Measurements from ENCODE around the gene HIPK4. TPM values are rescaled to one million over a fixed set of nuclear protein-coding genes. Genes with fewer than 3 reads are reported as not detected.

Gene HIPK4
- total and polyA plus RNA-seq, 9 of the 15 experiments (the other 6 are each of a cell fraction or from before 2014, with no cell fraction given) = 0.06 to 0.09 TPM; not detected in 7

DNA sequence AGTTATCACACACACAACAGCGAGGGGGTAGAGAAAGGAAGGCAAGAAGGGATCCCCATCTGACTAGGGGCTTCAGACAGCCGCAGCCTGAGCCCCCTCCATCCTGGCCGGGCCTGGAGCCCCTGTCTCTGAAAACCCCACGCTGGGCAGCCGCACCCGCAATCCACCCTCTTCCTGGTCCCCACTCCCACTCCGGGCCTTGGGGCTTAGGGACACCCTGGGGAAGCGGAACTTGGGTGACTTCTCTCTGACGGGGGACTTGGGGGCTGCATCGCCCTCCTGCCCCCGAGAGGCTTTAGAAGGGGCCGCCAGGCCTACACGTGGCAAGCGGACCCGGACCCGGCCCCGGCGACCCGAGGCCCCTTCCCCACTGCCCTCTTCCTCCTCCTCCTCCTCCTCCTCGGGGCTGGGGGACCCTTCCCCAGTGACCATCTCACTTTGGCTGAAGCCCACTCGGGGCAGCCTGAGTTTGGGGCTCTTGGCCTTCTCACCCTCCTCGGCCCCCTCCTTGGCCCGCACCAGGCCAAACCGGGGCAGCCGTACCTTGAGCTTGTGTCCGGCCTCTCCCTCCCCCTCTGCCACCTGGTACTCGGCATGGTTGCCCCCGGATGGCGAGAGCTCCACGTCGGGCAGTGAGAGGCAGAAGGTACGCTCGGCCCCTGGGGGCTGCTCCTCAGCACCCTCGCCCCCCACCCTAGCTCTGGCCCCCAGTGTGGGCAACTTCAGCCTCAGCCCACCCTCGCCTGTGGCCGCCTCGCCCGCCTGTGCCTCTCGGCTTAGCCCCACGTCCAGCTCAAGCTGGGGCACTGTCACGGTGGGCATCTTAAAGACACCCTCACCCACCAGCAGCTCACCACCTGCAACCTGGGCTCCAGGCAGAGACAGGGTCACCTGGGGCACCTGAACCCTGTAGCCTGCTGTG, 4.2 kb upstream of the HIPK4 start:
- 58% methylated on average over 23 of the region's 41 CpGs for WGBS (ENCODE audit: insufficient coverage, low coverage, missing lambda C conversion rate)
- no peak for DNase-seq (ENCODE audit: extremely low read depth in 1 of 4, low spot score in 3 of 4)
- no peak overlapping the region for H3K27ac ChIP-seq (ENCODE audit: extremely low read depth, low read depth, low read length)
- H2AFZ ChIP-seq (ENCODE audit: low read depth, low read length) = no peak overlapping the region
- ATAC-seq = no peak
- H3K9me1 ChIP-seq (ENCODE audit: control insufficient read depth, insufficient read depth, low read length) = no peaks in the 10 kb centered on the region
- ChIA-PET POLR2A (interaction anchor here (0.6 to 1.4 kb wide), 6 partner anchors 15 to 993 kb away, joined by 3 to 5 read pairs (median 4); partner anchors contain the start of gene PRX), CTCF (ENCODE audit: low intra/inter-chr PET ratio) (no interaction called here)
- H3K9ac ChIP-seq (ENCODE audit: insufficient read depth in 1 of 2, low read depth in 2 of 2, low read length in 2 of 2) = peak overlapping the region in 1 of 2 experiments; percentile 9; a peak in 2 of 4 replicates
- intact Hi-C loops (cut with micrococcal nuclease) = no loop called here
- H3K36me3 ChIP-seq (ENCODE audit: control insufficient read depth, insufficient read depth, low read length) = no peaks in the 10 kb centered on the region
- no peaks in the 10 kb centered on the region for H3K79me2 ChIP-seq (ENCODE audit: control insufficient read depth, insufficient read depth, low read length)
- H3K4me2 ChIP-seq (ENCODE audit: insufficient read depth, low read length) = no peak overlapping the region
- no peak for FAIRE-seq
- 0 out of 2 replicates have a peak, but pooled peaks cover 2% of the 10 kb centered on the region for H4K20me1 ChIP-seq (replicated peaks; ENCODE audit: control insufficient read depth, insufficient read depth, low read length)
- peaks cover 13 to 59% of the 10 kb centered on the region in 2 experiments for H3K4me1 ChIP-seq (replicated peaks in 1 of 2; ENCODE audit: control insufficient read depth in 2 of 2, insufficient read depth in 2 of 2, low read length in 2 of 2)
- H3K9me3 ChIP-seq (replicated peaks; ENCODE audit: control insufficient read depth, insufficient read depth, low read depth, low read length) = no peaks in the 10 kb centered on the region
- in situ Hi-C loops (cut with MboI) = no loop called here
- BruUV-seq (replicated peaks) = no TSS peak
- peaks cover 18 to 34% of the 10 kb centered on the region in 2 experiments for H3K27me3 ChIP-seq (ENCODE audit: control insufficient read depth in 2 of 2, insufficient read depth in 2 of 2, low read length in 2 of 2)
- TF ChIP-seq ZNF584 (CRISPR knock-in tag; IDR thresholded peaks at IDR 0.05; ENCODE audit: low read depth) (no peak), HMGN3 (IDR thresholded peaks at IDR 0.05; ENCODE audit: borderline replicate concordance, extremely low read depth, insufficient read length, low read depth, low read length) (peak; percentile 6), ZNF174 (CRISPR knock-in tag; IDR thresholded peaks at IDR 0.05) (no peak)
- no peak overlapping the region for H3K4me3 ChIP-seq

Data from K562 (cell line).